GM15510 (cell line): ENCODE data around the gene NABP1.

Source experiments
- POLR2A ChIP-seq: IDR thresholded peaks from 3 replicates; pipeline ENCODE4 v1.6.1; 2011; ENCODE audit warnings: borderline replicate concordance; ENCODE audit not compliant: insufficient read length; ENCODE audit errors: extremely low read depth

The NABP1 gene

DNA sequence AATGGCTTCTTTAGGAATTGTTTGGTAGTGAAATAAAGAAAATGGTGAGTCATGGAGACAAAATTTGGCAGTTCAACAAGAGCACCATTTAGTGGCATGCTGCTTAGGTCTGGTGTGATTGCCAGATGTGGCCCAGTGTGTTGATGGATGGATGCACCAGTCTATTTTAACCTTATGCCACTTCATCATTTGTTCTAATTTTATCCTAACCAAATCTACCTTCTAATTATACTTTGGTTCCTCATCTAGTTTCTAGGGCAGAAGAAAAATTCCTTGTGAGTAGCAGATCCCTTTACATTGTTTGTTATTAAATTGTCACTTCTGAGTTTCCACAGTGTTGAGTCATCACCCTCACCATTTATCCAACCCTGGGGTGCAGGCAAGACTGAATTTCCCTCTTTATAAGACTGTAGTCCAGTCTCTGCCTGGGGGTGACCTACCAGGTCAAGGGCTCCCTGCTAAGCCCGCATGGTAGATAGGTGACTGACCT is 32.5 kb downstream of the NABP1 start:
- TF ChIP-seq POLR2A: no peak

DNA sequence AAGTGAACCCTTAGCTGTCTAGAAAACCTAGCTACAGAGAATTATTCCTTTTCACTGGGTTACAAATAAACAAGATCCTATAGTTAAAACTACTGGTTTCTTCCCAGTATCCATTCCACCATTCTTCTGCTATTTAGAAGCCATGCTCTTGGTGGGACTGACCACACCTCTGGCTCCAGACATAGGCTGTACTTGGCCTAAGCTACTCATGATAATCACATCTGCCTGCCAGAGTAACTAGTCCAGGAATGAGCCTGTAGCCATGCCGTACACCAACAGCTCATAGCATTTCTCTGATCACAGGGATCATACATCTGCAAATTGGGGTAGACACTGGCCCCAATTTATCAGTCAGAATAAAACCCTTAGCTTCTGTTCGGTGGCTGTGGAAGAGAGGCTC is 33.7 kb downstream of the NABP1 start:
- TF ChIP-seq POLR2A: no peak

DNA sequence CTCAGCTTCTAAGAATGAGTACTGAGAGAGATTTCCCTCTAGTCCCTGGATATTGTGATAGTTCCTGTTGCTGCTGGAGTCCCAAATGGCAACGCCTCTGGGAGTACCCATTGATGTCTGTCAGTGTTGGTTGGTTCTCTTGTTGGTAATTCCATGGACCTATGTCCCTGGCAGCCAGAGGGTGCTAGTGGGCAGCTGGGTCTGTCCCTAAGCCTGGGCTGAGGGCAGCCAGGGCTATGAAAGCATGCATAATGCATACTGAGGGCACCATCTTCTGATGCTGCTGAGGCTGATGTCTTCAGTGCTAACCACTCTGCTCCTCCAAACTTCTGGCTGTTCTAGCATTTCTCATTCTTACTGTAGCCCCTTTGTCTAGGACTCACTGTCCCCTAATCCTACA is 35.9 kb downstream of the NABP1 start:
- TF ChIP-seq POLR2A: no peak

DNA sequence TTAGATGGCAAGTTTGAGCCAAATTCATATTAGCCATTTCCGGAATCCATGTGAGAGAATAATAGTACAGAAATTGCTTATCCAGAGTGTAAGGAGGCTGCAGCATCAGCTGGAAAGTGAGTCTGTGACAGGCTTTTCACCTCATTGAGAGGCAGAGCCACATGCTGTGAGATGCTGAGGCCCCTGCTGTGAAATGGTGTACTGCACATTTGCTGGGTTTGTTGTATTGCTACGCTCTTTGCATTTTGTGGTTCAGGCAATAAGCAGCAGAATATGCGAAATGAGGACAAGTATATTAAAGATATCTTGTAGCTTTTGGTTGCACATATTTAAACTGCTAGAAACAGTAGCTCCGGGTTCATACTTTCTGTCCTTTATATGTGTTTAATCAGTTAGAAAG is 37.0 kb downstream of the NABP1 start:
- TF ChIP-seq POLR2A: no peak

DNA sequence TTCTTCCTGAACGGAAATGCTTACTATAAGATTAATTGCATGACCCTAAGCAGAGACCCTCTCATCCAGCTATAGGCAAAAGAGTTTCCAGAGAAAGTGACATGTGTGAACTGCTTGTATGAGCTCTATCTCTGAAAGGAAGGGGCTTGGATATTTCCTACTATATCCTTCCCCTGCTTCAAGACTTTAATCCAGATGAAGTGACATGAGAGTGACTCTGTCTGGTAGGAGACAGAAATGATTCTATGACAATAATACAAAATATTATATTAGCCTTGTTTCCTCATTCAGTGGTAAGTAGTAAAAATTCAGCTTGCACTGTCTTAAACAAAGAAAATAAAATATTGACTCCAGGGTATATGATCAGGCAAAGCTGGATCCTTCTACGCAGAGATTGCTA is 37.5 kb downstream of the NABP1 start:
- no peak for TF ChIP-seq POLR2A

DNA sequence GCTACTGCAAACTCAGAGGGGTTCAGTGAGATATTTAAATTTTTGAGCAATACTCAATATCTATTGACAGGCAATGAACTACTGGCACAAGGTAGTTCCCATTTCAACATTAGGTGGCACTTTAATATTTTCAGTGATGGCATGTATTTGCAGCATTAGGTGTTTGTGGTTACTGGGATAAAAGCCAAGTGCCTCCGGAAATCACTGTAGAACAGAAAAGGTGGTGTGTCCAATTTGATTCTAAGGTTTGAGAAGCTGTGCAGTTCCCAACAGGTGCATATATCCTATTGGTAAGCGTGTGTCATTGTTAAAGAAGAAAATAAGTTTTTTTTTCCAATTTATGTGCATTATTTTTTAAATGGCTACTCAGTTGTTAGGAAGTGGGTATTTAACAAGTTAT is 41.3 kb downstream of the NABP1 start:
- no peak for TF ChIP-seq POLR2A

DNA sequence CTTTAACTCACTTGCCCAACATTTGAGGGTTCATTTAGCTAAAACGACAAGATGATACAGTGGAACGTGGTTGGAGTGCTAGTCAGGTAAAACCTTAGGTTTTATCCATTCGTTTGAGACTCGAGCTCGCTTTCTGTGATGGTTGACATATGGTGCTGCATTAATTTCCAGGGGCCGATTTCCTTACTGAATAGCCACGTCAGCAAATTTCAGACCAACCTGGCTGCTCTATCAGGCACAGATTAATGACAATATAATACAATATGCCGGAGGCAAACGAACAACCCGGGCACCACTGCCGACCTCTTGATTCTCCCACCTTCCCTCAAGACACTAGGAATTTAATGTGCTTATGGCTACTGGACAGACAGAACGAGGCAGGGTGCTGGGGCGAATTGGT is 42.0 kb downstream of the NABP1 start:
- TF ChIP-seq POLR2A: no peak

DNA sequence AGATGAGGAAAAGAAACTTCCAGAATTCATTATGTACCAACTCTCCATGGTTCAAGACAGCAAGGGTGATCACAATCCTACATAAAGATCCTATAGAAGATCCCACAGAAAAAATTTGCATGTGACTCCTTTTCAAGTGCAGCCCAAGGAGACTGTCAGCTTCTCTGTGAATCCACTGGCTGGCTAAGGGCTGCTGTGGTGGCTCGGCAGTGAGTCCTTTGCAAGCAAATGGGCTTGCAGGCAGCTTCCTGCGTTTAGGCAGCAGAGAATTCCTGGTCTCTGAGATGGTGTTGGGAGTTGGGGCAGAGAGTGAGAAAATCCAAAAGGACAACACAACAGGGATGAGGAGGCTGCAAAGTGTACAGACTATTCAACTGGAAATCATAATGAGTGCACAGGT is 43.4 kb downstream of the NABP1 start:
- TF ChIP-seq POLR2A: no peak

DNA sequence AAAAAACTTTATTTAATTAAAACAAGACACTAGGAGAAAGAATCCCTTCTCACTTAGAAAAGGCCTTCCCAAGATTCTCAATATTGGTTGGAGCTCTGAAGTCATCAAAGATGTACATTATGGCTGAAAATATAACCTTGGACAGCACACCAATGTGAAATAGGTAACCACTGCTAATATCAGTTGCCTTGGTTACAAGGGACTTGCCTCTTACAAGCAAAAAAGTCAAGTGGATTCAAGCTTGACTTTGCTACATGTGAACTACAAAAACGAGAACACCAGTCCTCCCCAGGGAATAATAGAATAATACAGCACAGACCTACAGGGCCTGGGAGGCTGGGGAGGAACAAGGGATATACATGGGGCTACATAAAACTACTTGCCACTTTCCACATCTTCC is 46.1 kb downstream of the NABP1 start:
- TF ChIP-seq POLR2A: no peak

DNA sequence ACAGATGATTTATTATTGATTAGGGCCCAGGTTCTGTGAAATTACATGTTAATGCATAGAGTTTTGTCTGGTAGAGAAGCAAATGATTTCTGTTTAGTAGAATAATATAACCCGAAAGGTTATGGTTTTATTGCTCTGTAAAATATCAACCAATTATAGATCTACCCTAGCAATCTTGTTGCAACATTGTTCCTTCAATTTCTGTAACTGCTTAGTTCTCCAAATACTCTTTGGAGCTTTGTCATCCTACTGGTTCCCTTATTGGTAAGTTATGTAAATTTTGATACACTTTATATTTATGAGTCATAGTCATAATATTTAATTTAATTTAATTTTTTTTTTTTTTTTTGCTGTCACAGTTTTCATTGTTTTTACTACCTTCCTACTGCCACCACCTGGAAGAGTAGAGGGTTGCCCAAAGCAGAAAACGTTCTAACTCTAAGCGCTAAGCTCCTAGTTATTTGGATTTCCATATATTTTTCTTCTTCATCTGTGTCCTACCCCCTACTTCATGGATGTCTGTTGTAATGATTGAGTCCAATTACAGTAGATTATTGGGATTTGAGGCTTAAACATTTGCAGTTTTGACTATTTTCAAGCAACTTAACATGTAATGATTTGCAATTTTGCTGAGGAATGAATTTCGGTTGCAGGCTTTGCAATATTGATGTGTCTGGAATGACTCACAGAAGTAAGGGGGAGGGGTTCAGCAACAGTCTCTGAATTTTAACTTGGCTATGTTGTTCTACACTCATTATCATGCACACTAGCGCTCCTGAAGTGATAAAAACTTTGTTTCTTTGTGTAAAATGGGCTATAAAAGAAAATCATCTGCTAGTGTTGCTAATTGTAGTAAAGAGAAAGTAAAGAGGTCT is 51.1 kb downstream of the NABP1 start:
- TF ChIP-seq POLR2A: no peak

DNA sequence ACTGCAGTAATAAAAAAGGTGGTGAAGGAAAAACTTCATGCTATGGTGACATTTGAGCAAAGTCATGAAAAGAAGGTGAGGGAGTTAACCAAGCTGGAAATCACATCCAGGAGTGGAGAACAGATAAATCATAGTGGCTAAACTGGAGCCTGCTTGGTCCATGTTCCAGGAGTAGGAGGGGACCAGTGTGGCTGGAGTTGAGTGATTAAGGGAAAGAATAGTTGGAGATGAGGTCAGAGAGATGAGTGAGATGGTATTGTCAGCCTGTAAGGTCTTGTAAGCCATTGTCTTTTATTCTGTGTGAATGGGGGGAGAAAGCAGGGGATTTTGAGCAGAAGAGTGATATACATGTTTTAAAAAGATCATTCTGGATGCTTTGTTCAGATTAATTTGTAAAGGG is 52.3 kb downstream of the NABP1 start:
- TF ChIP-seq POLR2A: no peak
